ENCODE measurements around the gene TPH2.

GRCh38 chr12:72057330-72057914 lies 118.8 kb downstream of the TPH2 start:
- TF ChIP-seq CTCF (IDR thresholded peaks at IDR 0.05; ENCODE audit: borderline replicate concordance, extremely low read depth, low read length, poor library complexity, severe bottlenecking) (no peak), EZH2 (IDR thresholded peaks at IDR 0.05; ENCODE audit: borderline replicate concordance, low read depth, low read length, severe bottlenecking) (no peak)

Measured in DND-41 (cell line).